ENCODE results near the gene ITPR2.

Gene ITPR2

GRCh38 chr12:26821212-26821701, 11.7 kb downstream of the ITPR2 start:
- DNase-seq (ENCODE audit: low spot score), result no peak

- no peak for DNase-seq (ENCODE audit: low spot score)
These were observed 14.4 kb downstream of the ITPR2 start for GRCh38 chr12:26818636-26819035.

GRCh38 chr12:26818201-26818600, 14.8 kb downstream of the ITPR2 start:
- DNase-seq (ENCODE audit: low spot score), result no peak

- no peak for DNase-seq (ENCODE audit: low spot score)
These were observed 15.8 kb downstream of the ITPR2 start for GRCh38 chr12:26817183-26817591.

- no peak for DNase-seq (ENCODE audit: low spot score)
These were observed 19.2 kb downstream of the ITPR2 start for GRCh38 chr12:26813812-26814211.

- DNase-seq (ENCODE audit: low spot score), result no peak
These were observed 22.7 kb downstream of the ITPR2 start for GRCh38 chr12:26810330-26810729.

- no peak for DNase-seq (ENCODE audit: low spot score)
These were observed 23.2 kb downstream of the ITPR2 start for GRCh38 chr12:26809611-26810285.

GRCh38 chr12:26808766-26809476, 24.1 kb downstream of the ITPR2 start:
- DNase-seq (ENCODE audit: low spot score), result no peak

- no peak for DNase-seq (ENCODE audit: low spot score)
These were observed 25.7 kb downstream of the ITPR2 start for GRCh38 chr12:26807292-26807691.

- DNase-seq (ENCODE audit: low spot score), result no peak
These were observed 26.4 kb downstream of the ITPR2 start for GRCh38 chr12:26806556-26806955.

GRCh38 chr12:26805401-26805971, 27.5 kb downstream of the ITPR2 start:
- no peak for DNase-seq (ENCODE audit: low spot score)

- DNase-seq (ENCODE audit: low spot score), result no peak
These were observed 29.4 kb downstream of the ITPR2 start for GRCh38 chr12:26803552-26803951.

GRCh38 chr12:26801486-26801885, 31.5 kb downstream of the ITPR2 start:
- DNase-seq (ENCODE audit: low spot score), result no peak

GRCh38 chr12:26800858-26801257, 32.1 kb downstream of the ITPR2 start:
- DNase-seq (ENCODE audit: low spot score), result no peak

GRCh38 chr12:26800347-26800746, 32.6 kb downstream of the ITPR2 start:
- DNase-seq (ENCODE audit: low spot score), result no peak

- no peak for DNase-seq (ENCODE audit: low spot score)
These were observed 33.3 kb downstream of the ITPR2 start for GRCh38 chr12:26799741-26800140.

- DNase-seq (ENCODE audit: low spot score), result no peak
These were observed 34.4 kb downstream of the ITPR2 start for GRCh38 chr12:26798640-26799039.

- no peak for DNase-seq (ENCODE audit: low spot score)
These were observed 35.0 kb downstream of the ITPR2 start for GRCh38 chr12:26798023-26798422.

GRCh38 chr12:26795910-26796309, 37.1 kb downstream of the ITPR2 start:
- no peak for DNase-seq (ENCODE audit: low spot score)

- no peak for DNase-seq (ENCODE audit: low spot score)
These were observed 41.6 kb downstream of the ITPR2 start for GRCh38 chr12:26791301-26791791.

GRCh38 chr12:26790645-26790994, 42.4 kb downstream of the ITPR2 start:
- DNase-seq (ENCODE audit: low spot score), result no peak

GRCh38 chr12:26789731-26790644, 43.0 kb downstream of the ITPR2 start:
- no peak for DNase-seq (ENCODE audit: low spot score)

All from HuH-7.5 (cell line).